Heart left ventricle (tissue), 13 donors: Measurements from ENCODE around the gene ZCCHC7.

Experiments
- POLR2A ChIP-seq, 2 donors: fragments of 450-650 bp; IDR thresholded peaks; one replicate each; pipeline ENCODE4 v1.6.1; 2017; ENCODE audit warnings: antibody characterized with exemption in 2 of 2, mild to moderate bottlenecking in 2 of 2, moderate library complexity in 2 of 2
- TF ChIP-seq, protein P1 (sequence below), 12 donors: fragments of 200-600 bp; sonication (generic) in 4 of 12; IDR thresholded peaks; one replicate each; pipeline versions ENCODE4 v1.5.0 to v1.8.0; 2018 to 2022; ENCODE audit warnings: antibody characterized with exemption in 12 of 12, mild to moderate bottlenecking in 5 of 12
- donor health status: ischemic (EF 13 %, LVEDD 7.1; RV severe dilation, severe dysfunction).
- donor health status: DM: no; HTN: yes; CAD: no.
- donor health status: DM: no; HTN: no; CAD: no.
- donor health status: ischemic (EF 25% LVEDD 6.9; RV normal size, moderate dysfunction).
- donor health status: ischemic (EF 25% LVEDD 5.7; RV mildly dilated, moderate dysfunction).
- donor health status: ischemic (EF 35%, LVEDD 5.7; RV mildly dilated, moderate dysfunction).
- donor health status: nonischemic (EF 11% LVEDD 7.7; RV severe dilation, severe dysfunction).
- donor health status: DM: yes; HTN: yes; CAD: no.
- donor health status: PGD.
- donor health status: ischemic (EF 29% LVEDD 5.4; RV normal size, mild dysfunction).
- donor health status: nonischemic (EF 23%, LVEDD 6.1; RV moderate dilation, normal function).

DNA sequence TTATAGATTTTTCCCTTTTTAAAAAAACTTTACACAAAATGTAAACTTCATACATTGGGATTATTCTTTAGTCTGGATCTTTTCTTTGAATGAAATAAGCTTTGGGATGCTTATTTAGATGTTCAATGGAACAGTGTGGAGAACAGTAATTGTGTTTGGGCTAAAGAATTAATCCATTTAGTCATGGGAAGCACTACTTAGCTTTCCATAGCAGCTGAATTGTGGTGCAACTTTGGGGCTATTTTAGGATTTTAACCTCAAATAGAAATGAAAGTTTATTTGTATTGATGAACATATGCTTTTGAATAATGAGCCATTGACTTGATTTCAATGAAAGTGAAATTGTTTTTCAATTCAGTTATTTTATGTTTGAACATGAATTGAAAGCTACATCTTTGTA lies 72.4 kb downstream of the ZCCHC7 start:
- TF ChIP-seq, protein P1, sequence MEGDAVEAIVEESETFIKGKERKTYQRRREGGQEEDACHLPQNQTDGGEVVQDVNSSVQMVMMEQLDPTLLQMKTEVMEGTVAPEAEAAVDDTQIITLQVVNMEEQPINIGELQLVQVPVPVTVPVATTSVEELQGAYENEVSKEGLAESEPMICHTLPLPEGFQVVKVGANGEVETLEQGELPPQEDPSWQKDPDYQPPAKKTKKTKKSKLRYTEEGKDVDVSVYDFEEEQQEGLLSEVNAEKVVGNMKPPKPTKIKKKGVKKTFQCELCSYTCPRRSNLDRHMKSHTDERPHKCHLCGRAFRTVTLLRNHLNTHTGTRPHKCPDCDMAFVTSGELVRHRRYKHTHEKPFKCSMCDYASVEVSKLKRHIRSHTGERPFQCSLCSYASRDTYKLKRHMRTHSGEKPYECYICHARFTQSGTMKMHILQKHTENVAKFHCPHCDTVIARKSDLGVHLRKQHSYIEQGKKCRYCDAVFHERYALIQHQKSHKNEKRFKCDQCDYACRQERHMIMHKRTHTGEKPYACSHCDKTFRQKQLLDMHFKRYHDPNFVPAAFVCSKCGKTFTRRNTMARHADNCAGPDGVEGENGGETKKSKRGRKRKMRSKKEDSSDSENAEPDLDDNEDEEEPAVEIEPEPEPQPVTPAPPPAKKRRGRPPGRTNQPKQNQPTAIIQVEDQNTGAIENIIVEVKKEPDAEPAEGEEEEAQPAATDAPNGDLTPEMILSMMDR (IDR thresholded peaks at IDR 0.05): no peak
- no peak for TF ChIP-seq POLR2A (IDR thresholded peaks at IDR 0.05)
